HEK293T (cell line): Measurements from ENCODE around the gene WTIP.

Experiments
- CTCF ChIA-PET: fragments of 350-600 bp; formaldehyde crosslinking; extraction: SDS; loops from one replicate; lab custom pipeline; 2021; ENCODE audit warnings: antibody characterized with exemption, inconsistent platforms; lab: Yijun Ruan, JAX
- POLR2A ChIA-PET: fragments of 350-600 bp; formaldehyde crosslinking; extraction: SDS; loops from one replicate; lab custom pipeline; 2020; ENCODE audit warnings: antibody characterized with exemption, inconsistent platforms; lab: Yijun Ruan, JAX
- DNase-seq: peaks from one replicate; pipeline ENCODE4 v3.0.0; 2012; ENCODE audit warnings: mixed read lengths; ENCODE audit errors: extremely low spot score
- ARNT ChIP-seq: fragments of 450-650 bp; IDR thresholded peaks from 2 replicates; pipeline ENCODE4 v1.6.1; 2017; ENCODE audit warnings: mild to moderate bottlenecking
- BHLHE40 ChIP-seq: fragments of 450-650 bp; IDR thresholded peaks from 2 replicates; pipeline ENCODE4 v1.6.1; 2016; ENCODE audit warnings: mild to moderate bottlenecking, moderate library complexity, borderline replicate concordance
- CTBP1 ChIP-seq: fragments of 450-650 bp; IDR thresholded peaks from 2 replicates; pipeline ENCODE4 v1.6.1; 2016; ENCODE audit warnings: borderline replicate concordance
- ELF4 ChIP-seq: fragments of 450-650 bp; IDR thresholded peaks from 2 replicates; pipeline ENCODE4 v1.6.1; 2017; ENCODE audit warnings: antibody characterized with exemption
- FOXA1 ChIP-seq: fragments of 450-650 bp; IDR thresholded peaks from 2 replicates; pipeline ENCODE4 v1.6.1; 2016; ENCODE audit warnings: mild to moderate bottlenecking
- FOXK2 ChIP-seq: fragments of 450-650 bp; IDR thresholded peaks from 2 replicates; pipeline ENCODE4 v1.6.1; 2016; ENCODE audit warnings: mild to moderate bottlenecking
- FOXM1 ChIP-seq: fragments of 450-650 bp; IDR thresholded peaks from 2 replicates; pipeline ENCODE4 v1.6.1; 2017; ENCODE audit warnings: mild to moderate bottlenecking, borderline replicate concordance
- HDGF ChIP-seq: fragments of 450-650 bp; IDR thresholded peaks from 2 replicates; pipeline ENCODE4 v1.6.1; 2017; ENCODE audit warnings: antibody characterized with exemption, borderline replicate concordance
- L3MBTL2 ChIP-seq: fragments of 450-650 bp; conservative IDR thresholded peaks from 2 replicates; pipeline ENCODE4 v1.6.1; 2016; ENCODE audit warnings: mild to moderate bottlenecking
- LEF1 ChIP-seq: fragments of 450-650 bp; IDR thresholded peaks from 2 replicates; pipeline ENCODE4 v1.6.1; 2017; ENCODE audit warnings: mild to moderate bottlenecking, borderline replicate concordance
- NFRKB ChIP-seq: fragments of 450-650 bp; IDR thresholded peaks from 2 replicates; pipeline ENCODE4 v1.6.1; 2016; ENCODE audit warnings: mild to moderate bottlenecking, moderate library complexity
- PKNOX1 ChIP-seq: fragments of 450-650 bp; IDR thresholded peaks from 2 replicates; pipeline ENCODE4 v1.6.1; 2016
- SP1 ChIP-seq: fragments of 450-650 bp; IDR thresholded peaks from 2 replicates; pipeline ENCODE4 v1.6.1; 2017
- SUZ12 ChIP-seq: fragments of 450-650 bp; IDR thresholded peaks from 2 replicates; pipeline ENCODE4 v1.6.1; 2016; ENCODE audit warnings: mild to moderate bottlenecking
- TARDBP ChIP-seq: fragments of 450-650 bp; IDR thresholded peaks from 2 replicates; pipeline ENCODE4 v1.6.1; 2016
- ZNF384 ChIP-seq: fragments of 450-650 bp; IDR thresholded peaks from 2 replicates; pipeline ENCODE4 v1.6.1; 2016

The WTIP gene

DNA sequence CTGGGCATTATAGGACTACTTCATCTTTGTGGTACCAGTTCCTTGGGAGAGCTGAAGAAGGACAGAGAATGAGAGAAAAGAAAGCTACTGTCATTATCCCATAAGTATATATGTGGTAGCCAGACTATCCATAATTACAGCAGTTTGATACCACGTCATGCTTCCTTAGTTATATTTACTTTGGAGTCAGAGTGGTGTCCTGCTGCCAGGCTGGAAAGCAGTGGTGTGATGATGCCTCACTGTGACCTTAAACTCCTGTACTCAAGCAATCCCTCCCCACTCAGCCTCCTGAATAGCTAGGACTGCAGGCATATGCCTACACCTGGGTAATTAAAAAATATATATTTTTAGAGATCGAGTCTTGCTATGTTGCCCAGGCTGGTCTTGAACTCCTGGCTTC, 57.8 kb downstream of the WTIP start:
- POLR2A ChIA-PET = interaction anchor here (1.3 kb wide), 1 partner anchor 10 kb away, joined by 3 read pairs; no protein-coding TSS in a partner anchor
- no peak for DNase-seq
- CTCF ChIA-PET = no interaction called here
- no peak for TF ChIP-seq SP1
- no peak for TF ChIP-seq ZNF384
- TF ChIP-seq NFRKB = no peak
- no peak for TF ChIP-seq L3MBTL2
- TF ChIP-seq SUZ12 = no peak
- no peak for TF ChIP-seq TARDBP
- no peak for TF ChIP-seq FOXK2
- no peak for TF ChIP-seq ELF4
- TF ChIP-seq CTBP1 = no peak
- TF ChIP-seq FOXM1 = no peak
- TF ChIP-seq ARNT = no peak
- TF ChIP-seq FOXA1 = no peak
- TF ChIP-seq BHLHE40 = no peak
- no peak for TF ChIP-seq LEF1
- TF ChIP-seq HDGF = no peak

DNA sequence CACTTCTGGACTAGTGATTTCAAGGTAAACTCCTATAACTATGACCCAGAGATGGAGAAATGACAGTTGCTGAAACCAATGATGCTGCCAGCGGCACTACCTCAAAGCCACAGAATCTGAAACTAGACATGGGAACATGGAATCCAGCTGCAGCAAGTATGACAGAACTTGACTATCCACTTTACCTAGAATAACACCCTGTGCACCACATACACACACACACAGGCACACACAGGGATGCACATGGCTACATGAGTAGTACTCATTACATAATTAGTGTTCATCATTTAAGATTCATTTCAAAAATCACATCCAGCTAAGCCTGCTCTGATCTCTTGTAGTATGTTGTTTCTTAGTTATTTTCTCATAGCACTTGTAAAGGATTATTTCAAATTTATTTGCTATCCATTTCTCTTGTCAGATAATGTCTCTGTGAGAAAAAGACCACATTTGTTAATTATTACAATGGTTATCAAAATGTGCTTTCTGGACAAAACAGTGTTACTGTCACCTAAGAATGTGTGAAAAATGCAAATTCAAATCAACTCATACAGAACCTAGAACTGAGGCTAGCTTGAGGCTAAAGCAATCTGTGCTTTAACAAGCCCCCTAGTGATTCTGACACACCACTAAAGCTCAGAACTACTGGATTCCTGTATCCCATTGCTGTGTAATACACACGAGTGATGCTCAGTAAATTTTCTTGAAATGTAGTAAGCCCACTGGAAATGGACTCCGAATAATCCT, 59.4 kb downstream of the WTIP start:
- no peak for TF ChIP-seq FOXA1
- no peak for TF ChIP-seq ELF4
- TF ChIP-seq FOXM1 = no peak
- TF ChIP-seq SUZ12 = no peak
- no peak for TF ChIP-seq BHLHE40
- no peak for TF ChIP-seq L3MBTL2
- no peak for TF ChIP-seq CTBP1
- no peak for TF ChIP-seq LEF1
- TF ChIP-seq NFRKB = no peak
- no peak for TF ChIP-seq SP1

GRCh38 chr19:34549833-34550232, 68.3 kb downstream of the WTIP start:
- no peak for DNase-seq
- no peak for TF ChIP-seq L3MBTL2
- no peak for TF ChIP-seq FOXM1
- TF ChIP-seq HDGF = no peak
- no peak for TF ChIP-seq SP1
- no peak for TF ChIP-seq FOXK2
- no peak for TF ChIP-seq NFRKB
- TF ChIP-seq ELF4 = no peak
- no peak for TF ChIP-seq ZNF384
- TF ChIP-seq TARDBP = no peak
- TF ChIP-seq SUZ12 = no peak
- no peak for TF ChIP-seq LEF1
- POLR2A ChIA-PET = interaction anchor here (1.3 kb wide), 1 partner anchor 11 kb away, joined by 3 read pairs; no protein-coding TSS in a partner anchor
- CTCF ChIA-PET = no interaction called here

More for the DNA sequence above, 59.4 kb downstream of the WTIP start:
- ChIA-PET CTCF (no interaction called here), POLR2A (no interaction called here)
- DNase-seq = no peak

- DNase-seq = peak; percentile 14
- ChIA-PET POLR2A (no interaction called here), CTCF (no interaction called here)
- no peak for TF ChIP-seq TARDBP
- no peak for TF ChIP-seq PKNOX1
- TF ChIP-seq CTBP1 = no peak
- TF ChIP-seq HDGF = no peak
- no peak for TF ChIP-seq FOXM1
- TF ChIP-seq SP1 = no peak
- no peak for TF ChIP-seq BHLHE40
- TF ChIP-seq FOXK2 = no peak
- no peak for TF ChIP-seq ZNF384
- TF ChIP-seq LEF1 = no peak
- no peak for TF ChIP-seq SUZ12
- no peak for TF ChIP-seq ELF4
- no peak for TF ChIP-seq FOXA1
- TF ChIP-seq NFRKB = no peak
- TF ChIP-seq L3MBTL2 = no peak
- TF ChIP-seq ARNT = no peak
Measured at GRCh38 chr19:34555447-34555846, 73.9 kb downstream of the WTIP start.

- TF ChIP-seq HDGF = no peak
- no peak for TF ChIP-seq FOXA1
- no peak for TF ChIP-seq CTBP1
- TF ChIP-seq ELF4 = no peak
- no peak for TF ChIP-seq PKNOX1
- TF ChIP-seq L3MBTL2 = no peak
- no peak for TF ChIP-seq BHLHE40
- TF ChIP-seq SUZ12 = no peak
- no peak for TF ChIP-seq SP1
- no peak for TF ChIP-seq ARNT
- no peak for TF ChIP-seq LEF1
- TF ChIP-seq TARDBP = no peak
- no peak for TF ChIP-seq FOXK2
- TF ChIP-seq NFRKB = no peak
- TF ChIP-seq ZNF384 = no peak
- TF ChIP-seq FOXM1 = no peak
- ChIA-PET CTCF (interaction anchor here (1.1 kb wide), 1 partner anchor 83 kb away, joined by 5 read pairs; no protein-coding TSS in a partner anchor), POLR2A (no interaction called here)
- peak; percentile 27 for DNase-seq
Measured at GRCh38 chr19:34556488-34556887, 74.9 kb downstream of the WTIP start.

DNA sequence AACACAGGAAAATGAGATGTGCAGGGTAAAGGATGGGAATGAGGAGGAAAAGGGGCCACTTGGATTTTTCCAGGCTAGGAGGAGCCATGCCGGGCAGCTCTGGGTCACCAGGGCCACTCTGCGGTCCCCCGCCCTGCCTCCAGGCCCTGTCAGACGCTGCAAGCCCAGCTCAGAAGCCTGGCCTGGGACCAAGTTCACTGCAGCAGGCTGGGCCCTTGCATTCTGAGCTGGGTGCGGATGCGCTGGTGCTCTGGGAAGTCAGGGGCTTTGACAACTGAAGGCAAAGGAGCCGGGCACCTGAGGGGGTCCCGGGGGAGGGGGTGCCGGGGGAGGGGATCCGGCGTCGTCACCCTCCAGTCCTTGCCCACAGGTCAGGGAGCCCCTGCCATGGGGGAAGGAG, 77.5 kb downstream of the WTIP start:
- CTCF ChIA-PET = no interaction called here
- POLR2A ChIA-PET = no interaction called here
- TF ChIP-seq L3MBTL2 = no peak
- no peak for TF ChIP-seq SP1
- no peak for TF ChIP-seq HDGF
- TF ChIP-seq FOXA1 = no peak
- TF ChIP-seq LEF1 = no peak
- TF ChIP-seq PKNOX1 = no peak
- TF ChIP-seq SUZ12 = no peak
- TF ChIP-seq ZNF384 = no peak
- no peak for TF ChIP-seq NFRKB
- no peak for TF ChIP-seq BHLHE40
- no peak for TF ChIP-seq CTBP1
- no peak for TF ChIP-seq TARDBP
- TF ChIP-seq ELF4 = no peak
- TF ChIP-seq FOXK2 = no peak
- TF ChIP-seq ARNT = no peak
- TF ChIP-seq FOXM1 = no peak

More for the DNA sequence above, 77.5 kb downstream of the WTIP start:
- DNase-seq = no peak
